HEK293 (cell line): ENCODE measurements around the gene LBHD2.

ENCODE experiments used
- CTCF ChIA-PET: fragments of 350-600 bp; formaldehyde crosslinking; extraction: SDS; loops from one replicate; lab custom pipeline; 2021; ENCODE audit warnings: antibody characterized with exemption; lab: Yijun Ruan, JAX
- POLR2A ChIA-PET: fragments of 300-600 bp; formaldehyde crosslinking; extraction: SDS; loops from one replicate; lab custom pipeline; 2020; ENCODE audit warnings: antibody characterized with exemption, inconsistent platforms; lab: Yijun Ruan, JAX
- H3K27ac ChIP-seq: fragments of 200-500 bp; sonication (Bioruptor generic); 2 replicates; pipeline ENCODE4 v1.5.1; 2014; ENCODE audit warnings: low read depth, low read length, control low read depth, inconsistent platforms; ENCODE audit errors: extremely low read depth
- H3K36me3 ChIP-seq, 2 experiments: fragments of 200-500 bp in 1 of 2; sonication (Bioruptor generic) in 1 of 2; 1 replicate in 1 of 2; 2 replicates in 1 of 2; pipeline ENCODE4 v1.5.1; 2014 to 2017; ENCODE audit warnings: inconsistent platforms in 2 of 2, low read length in 2 of 2; ENCODE audit not compliant: control insufficient read depth in 2 of 2, insufficient read depth in 1 of 2
- H3K4me1 ChIP-seq: fragments of 200-500 bp; sonication (Bioruptor generic); 2 replicates; pipeline ENCODE4 v1.5.1; 2014; ENCODE audit warnings: mild to moderate bottlenecking, low read length, inconsistent platforms; ENCODE audit not compliant: control insufficient read depth, insufficient read depth
- H3K4me3 ChIP-seq: 2 replicates; pipeline ENCODE4 v1.5.1; 2011; ENCODE audit warnings: low read depth, mild to moderate bottlenecking, control low read depth, low read length, moderate library complexity
- H3K9me3 ChIP-seq: fragments of 200-500 bp; sonication (Bioruptor generic); 2 replicates; pipeline ENCODE4 v1.5.1; 2014; ENCODE audit warnings: low read depth, low read length, inconsistent platforms; ENCODE audit not compliant: control insufficient read depth, insufficient read depth
- BCL11A ChIP-seq: fragments of 450-650 bp; formaldehyde crosslinking; IDR thresholded peaks from 2 replicates; pipeline ENCODE4 v1.5.1; 2016; ENCODE audit warnings: low read depth, missing biosample characterization, missing genetic modification characterization
- GLIS1 ChIP-seq: fragments of 450-650 bp; formaldehyde crosslinking; IDR thresholded peaks from 2 replicates; pipeline ENCODE4 v1.5.1; 2016; ENCODE audit warnings: missing biosample characterization, missing genetic modification characterization
- HOXD13 ChIP-seq: sonication (generic); formaldehyde crosslinking; IDR thresholded peaks from 2 replicates; pipeline ENCODE4 v1.8.0; 2022; ENCODE audit warnings: missing genetic modification reagents, borderline replicate concordance
- RBAK ChIP-seq: fragments of 450-650 bp; formaldehyde crosslinking; IDR thresholded peaks from 2 replicates; pipeline ENCODE4 v1.5.1; 2016; ENCODE audit warnings: missing biosample characterization, missing genetic modification characterization
- REPIN1 ChIP-seq: fragments of 450-650 bp; formaldehyde crosslinking; IDR thresholded peaks from 2 replicates; pipeline ENCODE4 v1.5.1; 2017; ENCODE audit warnings: missing biosample characterization, missing genetic modification characterization, low read depth
- SP3 ChIP-seq: fragments of 450-650 bp; formaldehyde crosslinking; IDR thresholded peaks from 2 replicates; pipeline ENCODE4 v1.5.1; 2016; ENCODE audit warnings: missing biosample characterization, missing genetic modification characterization
- SP7 ChIP-seq: fragments of 450-650 bp; formaldehyde crosslinking; IDR thresholded peaks from 2 replicates; pipeline ENCODE4 v1.5.1; 2016; ENCODE audit warnings: missing biosample characterization, missing genetic modification characterization
- ZBTB17 ChIP-seq: fragments of 450-650 bp; formaldehyde crosslinking; IDR thresholded peaks from 2 replicates; pipeline ENCODE4 v1.5.1; 2016; ENCODE audit warnings: missing biosample characterization, missing genetic modification characterization
- ZBTB20 ChIP-seq: fragments of 450-650 bp; formaldehyde crosslinking; IDR thresholded peaks from 2 replicates; pipeline ENCODE4 v1.5.1; 2016; ENCODE audit warnings: missing biosample characterization, missing genetic modification characterization
- ZBTB48 ChIP-seq: fragments of 450-650 bp; formaldehyde crosslinking; IDR thresholded peaks from 2 replicates; pipeline ENCODE4 v1.5.1; 2016; ENCODE audit warnings: missing biosample characterization, missing genetic modification characterization
- ZBTB8A ChIP-seq: fragments of 450-650 bp; formaldehyde crosslinking; IDR thresholded peaks from 2 replicates; pipeline ENCODE4 v1.5.1; 2016; ENCODE audit warnings: missing biosample characterization, missing genetic modification characterization
- ZEB2 ChIP-seq: fragments of 450-650 bp; formaldehyde crosslinking; IDR thresholded peaks from 2 replicates; pipeline ENCODE4 v1.5.1; 2016; ENCODE audit warnings: missing biosample characterization, missing genetic modification characterization
- ZIC2 ChIP-seq: fragments of 450-650 bp; formaldehyde crosslinking; IDR thresholded peaks from 2 replicates; pipeline ENCODE4 v1.5.1; 2016; ENCODE audit warnings: missing biosample characterization, missing genetic modification characterization
- ZNF121 ChIP-seq: fragments of 450-650 bp; formaldehyde crosslinking; IDR thresholded peaks from 2 replicates; pipeline ENCODE4 v1.5.1; 2016; ENCODE audit warnings: missing biosample characterization, missing genetic modification characterization
- ZNF16 ChIP-seq: fragments of 450-650 bp; formaldehyde crosslinking; IDR thresholded peaks from 2 replicates; pipeline ENCODE4 v1.5.1; 2016; ENCODE audit warnings: low read depth, missing biosample characterization, missing genetic modification characterization
- ZNF335 ChIP-seq: fragments of 450-650 bp; formaldehyde crosslinking; conservative IDR thresholded peaks from 2 replicates; pipeline ENCODE4 v1.5.1; 2016; ENCODE audit warnings: missing biosample characterization, missing genetic modification characterization
- ZNF404 ChIP-seq: fragments of 450-650 bp; formaldehyde crosslinking; IDR thresholded peaks from 2 replicates; pipeline ENCODE4 v1.5.1; 2017; ENCODE audit warnings: missing biosample characterization, missing genetic modification characterization
- ZNF514 ChIP-seq: fragments of 450-650 bp; formaldehyde crosslinking; IDR thresholded peaks from 2 replicates; pipeline ENCODE4 v1.5.1; 2016; ENCODE audit warnings: missing biosample characterization, missing genetic modification characterization
- ZNF548 ChIP-seq: fragments of 450-650 bp; formaldehyde crosslinking; IDR thresholded peaks from 2 replicates; pipeline ENCODE4 v1.5.1; 2016; ENCODE audit warnings: missing biosample characterization, missing genetic modification characterization
- ZNF561 ChIP-seq: fragments of 450-650 bp; IDR thresholded peaks from 2 replicates; pipeline ENCODE4 v1.5.1; 2018; ENCODE audit warnings: missing biosample characterization, missing genetic modification characterization, borderline replicate concordance
- ZNF600 ChIP-seq: fragments of 450-650 bp; formaldehyde crosslinking; IDR thresholded peaks from 2 replicates; pipeline ENCODE4 v1.5.1; 2016; ENCODE audit warnings: missing biosample characterization, missing genetic modification characterization
- ZNF626 ChIP-seq: fragments of 450-650 bp; sonication (Bioruptor Pico); formaldehyde crosslinking; IDR thresholded peaks from 2 replicates; pipeline ENCODE4 v1.5.1; 2018; ENCODE audit warnings: missing biosample characterization, missing genetic modification characterization, inconsistent platforms
- ZNF747 ChIP-seq: fragments of 450-650 bp; formaldehyde crosslinking; IDR thresholded peaks from 2 replicates; pipeline ENCODE4 v1.5.1; 2016; ENCODE audit warnings: missing biosample characterization, missing genetic modification characterization
- ZNF785 ChIP-seq: fragments of 450-650 bp; formaldehyde crosslinking; IDR thresholded peaks from 2 replicates; pipeline ENCODE4 v1.5.1; 2016; ENCODE audit warnings: missing biosample characterization, missing genetic modification characterization
- TF ChIP-seq, protein P1 (sequence below): fragments of 450-650 bp; IDR thresholded peaks from 2 replicates; pipeline ENCODE4 v1.5.1; 2018; ENCODE audit warnings: missing biosample characterization, missing genetic modification characterization
- TF ChIP-seq, protein P2 (sequence below): fragments of 450-650 bp; formaldehyde crosslinking; IDR thresholded peaks from 2 replicates; pipeline ENCODE4 v1.5.1; 2016; ENCODE audit warnings: missing biosample characterization, missing genetic modification characterization, low read depth
- TF ChIP-seq, protein P3 (sequence below): fragments of 450-650 bp; formaldehyde crosslinking; IDR thresholded peaks from 2 replicates; pipeline ENCODE4 v1.5.1; 2017; ENCODE audit warnings: missing biosample characterization, missing genetic modification characterization

LBHD2 gene

DNA sequence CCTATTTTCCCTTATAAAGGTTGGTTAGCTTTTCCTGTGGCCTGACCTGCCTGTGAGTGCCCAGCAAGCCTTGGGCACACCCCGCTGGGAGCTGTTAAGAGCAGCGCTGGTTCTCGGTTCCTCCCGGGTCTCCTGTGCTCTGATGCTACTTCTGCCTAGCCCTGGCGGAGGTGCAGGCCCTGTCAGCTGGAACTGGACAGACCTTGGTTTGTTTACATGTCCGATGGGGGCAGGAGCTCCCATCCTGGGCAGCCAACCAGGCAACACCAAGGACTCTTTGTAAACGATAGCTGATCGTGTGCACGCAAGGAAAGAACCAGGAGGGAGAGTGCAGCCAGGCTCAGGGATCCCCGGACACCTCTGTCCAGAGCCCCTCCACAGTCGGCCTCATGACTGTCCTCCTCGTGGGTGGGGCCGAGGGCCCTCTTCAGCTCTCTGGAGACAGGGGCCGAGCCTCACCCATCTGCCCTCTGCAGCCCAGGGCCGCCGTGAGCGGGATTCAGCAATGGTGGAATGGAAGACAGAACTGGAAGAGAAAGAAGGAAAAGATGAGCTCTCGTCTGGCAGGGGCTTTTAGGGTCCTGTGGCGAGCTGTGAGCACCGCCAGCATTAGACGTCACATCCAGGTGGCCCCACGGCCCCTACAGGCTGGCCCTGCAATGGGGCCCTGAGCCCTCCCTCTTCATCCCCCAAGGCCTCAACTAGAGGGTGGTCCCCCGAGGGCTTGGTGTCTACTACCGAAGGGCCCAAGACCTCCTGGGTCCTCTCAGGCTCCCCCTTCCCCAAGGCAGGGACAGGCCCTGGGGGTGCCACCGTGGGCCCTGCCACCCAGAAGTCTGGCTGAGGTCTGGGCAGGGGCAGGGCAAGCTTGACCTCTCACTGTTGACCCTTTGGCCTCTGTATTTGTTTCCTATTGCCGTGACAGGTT lies 51.6 kb downstream of the LBHD2 start:
- ChIA-PET POLR2A (no interaction called here), CTCF (interaction anchor here (1.8 kb wide), 1 partner anchor 31 kb away, joined by 11 read pairs; no protein-coding TSS in a partner anchor)
- H3K36me3 ChIP-seq: peaks cover 0 to 24% of the 10 kb centered on the region in 2 experiments; a peak in 1 of 3 replicates

DNA sequence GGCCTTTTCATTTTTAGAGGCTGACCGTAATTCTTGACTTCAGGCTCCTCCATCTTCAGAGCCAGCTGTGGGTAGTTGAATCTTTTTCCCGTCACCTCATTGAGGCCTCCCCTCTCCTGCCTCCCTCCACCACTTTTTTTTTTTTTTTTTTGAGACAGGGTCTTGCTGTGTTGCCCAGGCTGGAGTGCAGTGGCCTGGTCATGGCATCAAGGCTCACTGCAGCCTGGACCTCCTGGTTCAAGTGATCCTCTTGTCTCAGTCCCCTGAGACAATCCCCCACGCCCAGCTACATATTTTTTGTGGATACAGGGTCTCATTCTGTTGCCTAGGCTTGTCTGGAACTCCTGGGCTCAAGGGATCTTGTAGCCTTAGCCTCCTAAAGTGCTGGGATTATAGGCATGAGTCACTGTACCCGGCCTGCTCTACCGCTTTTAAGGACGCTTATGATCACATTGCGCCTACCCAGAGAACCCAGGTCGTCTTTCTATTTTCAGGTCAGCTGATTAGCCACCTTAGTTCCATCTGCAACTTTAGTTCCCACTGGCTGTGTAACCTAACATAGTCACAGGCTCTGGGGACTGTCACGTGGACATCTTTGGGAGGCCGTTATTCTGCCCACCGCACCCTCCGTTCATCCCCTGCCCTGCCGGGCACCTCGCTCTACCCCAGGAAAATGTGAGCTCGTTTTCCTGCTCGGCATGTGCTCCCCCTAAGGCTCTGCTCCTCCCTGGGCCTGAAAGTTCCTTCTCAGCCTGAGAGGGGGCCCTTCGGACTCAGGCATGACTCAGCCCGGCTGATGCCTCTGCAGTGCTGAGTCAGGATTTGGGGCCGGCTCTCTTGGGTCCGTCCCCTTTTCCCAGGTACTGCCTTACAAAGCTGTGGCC lies 52.6 kb downstream of the LBHD2 start:
- H3K27ac ChIP-seq: no peak overlapping the region; the same call in 1 of the 2 replicates
- peaks cover 0 to 24% of the 10 kb centered on the region in 2 experiments; a peak in 1 of 3 replicates for H3K36me3 ChIP-seq
- H3K4me3 ChIP-seq: no peak overlapping the region
- no peaks in the 10 kb centered on the region for H3K4me1 ChIP-seq
- POLR2A ChIA-PET: no interaction called here
- H3K9me3 ChIP-seq: no peaks in the 10 kb centered on the region
- CTCF ChIA-PET: interaction anchor here (0.7 to 1.8 kb wide), 2 partner anchors 21 to 32 kb away, joined by 4 to 11 read pairs; no protein-coding TSS in a partner anchor
- peak; percentile 46 for TF ChIP-seq GLIS1 (tag by site-specific recombination)
- TF ChIP-seq, protein P1, sequence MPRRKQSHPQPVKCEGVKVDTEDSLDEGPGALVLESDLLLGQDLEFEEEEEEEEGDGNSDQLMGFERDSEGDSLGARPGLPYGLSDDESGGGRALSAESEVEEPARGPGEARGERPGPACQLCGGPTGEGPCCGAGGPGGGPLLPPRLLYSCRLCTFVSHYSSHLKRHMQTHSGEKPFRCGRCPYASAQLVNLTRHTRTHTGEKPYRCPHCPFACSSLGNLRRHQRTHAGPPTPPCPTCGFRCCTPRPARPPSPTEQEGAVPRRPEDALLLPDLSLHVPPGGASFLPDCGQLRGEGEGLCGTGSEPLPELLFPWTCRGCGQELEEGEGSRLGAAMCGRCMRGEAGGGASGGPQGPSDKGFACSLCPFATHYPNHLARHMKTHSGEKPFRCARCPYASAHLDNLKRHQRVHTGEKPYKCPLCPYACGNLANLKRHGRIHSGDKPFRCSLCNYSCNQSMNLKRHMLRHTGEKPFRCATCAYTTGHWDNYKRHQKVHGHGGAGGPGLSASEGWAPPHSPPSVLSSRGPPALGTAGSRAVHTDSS (tag by site-specific recombination): no peak
- TF ChIP-seq, protein P2, sequence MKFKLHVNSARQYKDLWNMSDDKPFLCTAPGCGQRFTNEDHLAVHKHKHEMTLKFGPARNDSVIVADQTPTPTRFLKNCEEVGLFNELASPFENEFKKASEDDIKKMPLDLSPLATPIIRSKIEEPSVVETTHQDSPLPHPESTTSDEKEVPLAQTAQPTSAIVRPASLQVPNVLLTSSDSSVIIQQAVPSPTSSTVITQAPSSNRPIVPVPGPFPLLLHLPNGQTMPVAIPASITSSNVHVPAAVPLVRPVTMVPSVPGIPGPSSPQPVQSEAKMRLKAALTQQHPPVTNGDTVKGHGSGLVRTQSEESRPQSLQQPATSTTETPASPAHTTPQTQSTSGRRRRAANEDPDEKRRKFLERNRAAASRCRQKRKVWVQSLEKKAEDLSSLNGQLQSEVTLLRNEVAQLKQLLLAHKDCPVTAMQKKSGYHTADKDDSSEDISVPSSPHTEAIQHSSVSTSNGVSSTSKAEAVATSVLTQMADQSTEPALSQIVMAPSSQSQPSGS: no peak
- peak; percentile 54 for TF ChIP-seq ZIC2 (tag by site-specific recombination)
- TF ChIP-seq SP3 (tag by site-specific recombination): 0 out of 2 replicates have a peak, but pooled peaks have one; percentile 23
- peak; percentile 70 for TF ChIP-seq SP7 (tag by site-specific recombination)
- TF ChIP-seq ZNF747 (tag by site-specific recombination): no peak
- peak; percentile 81 for TF ChIP-seq ZBTB17 (tag by site-specific recombination)
- TF ChIP-seq ZNF561: peak; percentile 51; the same call in 1 of the 2 replicates
- TF ChIP-seq, protein P3, sequence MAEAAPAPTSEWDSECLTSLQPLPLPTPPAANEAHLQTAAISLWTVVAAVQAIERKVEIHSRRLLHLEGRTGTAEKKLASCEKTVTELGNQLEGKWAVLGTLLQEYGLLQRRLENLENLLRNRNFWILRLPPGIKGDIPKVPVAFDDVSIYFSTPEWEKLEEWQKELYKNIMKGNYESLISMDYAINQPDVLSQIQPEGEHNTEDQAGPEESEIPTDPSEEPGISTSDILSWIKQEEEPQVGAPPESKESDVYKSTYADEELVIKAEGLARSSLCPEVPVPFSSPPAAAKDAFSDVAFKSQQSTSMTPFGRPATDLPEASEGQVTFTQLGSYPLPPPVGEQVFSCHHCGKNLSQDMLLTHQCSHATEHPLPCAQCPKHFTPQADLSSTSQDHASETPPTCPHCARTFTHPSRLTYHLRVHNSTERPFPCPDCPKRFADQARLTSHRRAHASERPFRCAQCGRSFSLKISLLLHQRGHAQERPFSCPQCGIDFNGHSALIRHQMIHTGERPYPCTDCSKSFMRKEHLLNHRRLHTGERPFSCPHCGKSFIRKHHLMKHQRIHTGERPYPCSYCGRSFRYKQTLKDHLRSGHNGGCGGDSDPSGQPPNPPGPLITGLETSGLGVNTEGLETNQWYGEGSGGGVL: no peak
- TF ChIP-seq ZNF16: no peak
- TF ChIP-seq ZNF335: peak; percentile 71
- TF ChIP-seq ZEB2 (tag by site-specific recombination): no peak
- TF ChIP-seq ZBTB48 (tag by site-specific recombination): peak; percentile 55; the same call in 1 of the 2 replicates
- peak; percentile 90 for TF ChIP-seq ZNF121
- peak; percentile 59; the same call in 1 of the 2 replicates for TF ChIP-seq ZBTB8A (tag by site-specific recombination)
- TF ChIP-seq REPIN1 (tag by site-specific recombination): no peak
- TF ChIP-seq BCL11A (tag by site-specific recombination): no peak
- no peak for TF ChIP-seq ZNF404 (tag by site-specific recombination)
- peak; percentile 98 for TF ChIP-seq ZNF514 (tag by site-specific recombination)
- TF ChIP-seq ZNF600: peak; percentile 48
- 0 out of 2 replicates have a peak, but pooled peaks have one; percentile 10 for TF ChIP-seq ZNF548 (tag by site-specific recombination)
- peak; percentile 18; the same call in 1 of the 2 replicates for TF ChIP-seq ZBTB20 (tag by site-specific recombination)

More for the DNA sequence above, 51.6 kb downstream of the LBHD2 start:
- Histone ChIP-seq H3K4me3 (no peak overlapping the region), H3K27ac (no peak overlapping the region), H3K4me1 (peaks cover 8% of the 10 kb centered on the region; the same call in 1 of the 2 replicates), H3K9me3 (no peaks in the 10 kb centered on the region)
- TF ChIP-seq ZNF626 (tag by site-specific recombination) (no peak), RBAK (tag by site-specific recombination) (no peak), HOXD13 (no peak), ZNF785 (tag by site-specific recombination) (no peak)
- TF ChIP-seq, protein P2: no peak
